A204.1 (cell line): ENCODE data around the gene HFE.

Experiments
- FAIRE-seq: peaks from 2 replicates; lab custom pipeline; 2012; peaks lifted over from hg19 to GRCh38; lab: Jason Lieb, UNC

Gene HFE

DNA sequence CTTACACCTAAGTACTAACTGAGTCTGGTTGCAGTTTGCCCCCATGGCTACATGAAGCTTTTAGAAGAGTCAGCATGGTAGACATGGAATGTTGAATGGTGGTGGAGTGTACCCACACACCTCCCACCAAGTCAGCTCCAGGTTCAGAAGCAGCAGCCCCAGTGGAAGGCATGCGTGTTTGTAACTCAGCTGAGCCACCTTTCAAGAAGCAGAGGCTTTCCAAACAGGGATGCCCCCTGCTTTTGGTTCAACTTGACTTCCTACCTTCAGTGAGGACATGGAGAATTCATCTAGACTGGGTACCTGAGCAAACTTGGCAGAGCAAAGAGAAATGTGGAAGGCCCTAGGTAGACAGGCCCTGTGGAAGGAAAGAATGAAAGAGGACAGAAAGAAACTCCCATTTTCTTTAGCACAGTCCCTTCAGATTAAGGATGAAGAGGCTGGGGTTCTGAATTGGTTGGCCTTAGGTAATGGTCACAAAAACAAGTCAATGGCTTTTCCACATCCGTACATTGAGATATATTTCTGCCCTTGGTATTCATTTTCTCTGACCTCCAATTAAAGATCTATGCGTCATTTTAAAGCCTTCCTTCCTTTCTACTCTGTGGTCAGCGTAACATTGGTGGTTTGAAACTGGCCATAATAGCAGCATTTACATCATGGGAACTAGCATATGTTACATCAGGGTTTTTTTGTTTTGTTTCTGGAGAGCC lies 53.2 kb downstream of the HFE start:
- FAIRE-seq: no peak

GRCh38 chr6:26140967-26141294 lies 53.7 kb downstream of the HFE start:
- no peak for FAIRE-seq

- no peak for FAIRE-seq
Measured at GRCh38 chr6:26141378-26141904, 54.2 kb downstream of the HFE start.

DNA sequence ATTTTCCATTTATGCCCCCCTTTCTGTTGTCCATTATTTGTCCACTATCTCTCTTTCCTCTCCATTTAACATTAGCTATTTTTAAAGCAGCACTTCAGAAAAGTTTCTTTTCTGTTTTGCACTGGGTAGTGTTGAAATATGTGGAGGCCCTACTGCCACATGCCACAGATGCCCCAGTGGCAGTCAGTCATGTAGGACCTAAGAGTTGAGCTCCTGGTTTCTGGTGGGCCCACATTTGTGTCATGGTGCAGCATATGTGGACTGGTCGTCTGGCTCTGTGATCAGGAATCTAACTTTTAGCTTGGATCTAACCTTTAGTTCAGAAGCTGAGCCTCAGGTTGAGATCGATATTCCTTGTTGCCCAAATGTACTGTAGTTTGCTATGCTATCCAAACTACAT lies 54.8 kb downstream of the HFE start:
- FAIRE-seq: no peak
